Psoas muscle (tissue), 8 donors: ENCODE results near the gene ZNF608. TPM values are rescaled to one million over a fixed set of nuclear protein-coding genes. Genes with fewer than 3 reads are reported as not detected.

Experiments
- ATAC-seq, 4 donors: fragments of 200-7000 bp; cut with Tn5 transposase; one replicate each; pipeline ENCODE4 v1.9.1; 2020; ENCODE audit warnings: moderate library complexity in 3 of 4, mild to moderate bottlenecking in 2 of 4
- DNase-seq, 2 donors: peaks; one replicate each; pipeline ENCODE4 v3.0.0-alpha.2; 2020
- H3K27ac ChIP-seq: fragments of 200-600 bp; one replicate; pipeline ENCODE4 v1.8.0; 2022
- H3K27me3 ChIP-seq, 3 donors: fragments of 200-600 bp in 1 of 3; one replicate each; pipeline versions ENCODE4 v1.6.1 to v1.8.0; 2013 to 2022; ENCODE audit warnings: low read length in 2 of 3, mild to moderate bottlenecking in 2 of 3, moderate library complexity in 1 of 3; ENCODE audit not compliant: insufficient read depth in 3 of 3
- H3K36me3 ChIP-seq, 2 donors: fragments of 200-600 bp in 1 of 2; one replicate each; pipeline versions ENCODE4 v1.6.1 to v1.8.0; 2013 to 2022; ENCODE audit warnings: low read depth in 1 of 2, mild to moderate bottlenecking in 1 of 2, moderate library complexity in 1 of 2; ENCODE audit not compliant: insufficient read depth in 1 of 2
- H3K4me1 ChIP-seq: fragments of 200-600 bp; one replicate; pipeline ENCODE4 v1.8.0; 2022
- H3K4me3 ChIP-seq: fragments of 200-600 bp; one replicate; pipeline ENCODE4 v1.8.0; 2022; ENCODE audit warnings: mild to moderate bottlenecking
- H3K9me3 ChIP-seq: fragments of 200-600 bp; one replicate; pipeline ENCODE4 v1.8.0; 2022
- CTCF ChIP-seq: fragments of 200-600 bp; IDR thresholded peaks from one replicate; pipeline ENCODE4 v1.8.0; 2022; ENCODE audit warnings: antibody characterized with exemption
- WGBS, 3 donors: extraction: QIAGEN DNeasy Blood & Tissue Kit; methylation state at CpG; one replicate each; pipeline versions ENCODE4 v1.1.6 to v1.1.7; 2013; 5-methylcytosine and 5-hydroxymethylcytosine counted together
- intact Hi-C, 2 donors: fragments of 100-400 bp; cut with DNase I; formaldehyde crosslinking; loops; one replicate each; pipeline versions ENCODE4 v1.11.0 to v1.14.2; 2022
- polyA plus RNA-seq, 3 donors: library from polyadenylated mRNA; stranded (reverse); fragments of 200-250 nt; gene quantifications; one replicate each; pipeline ENCODE4 v1.2.3, GENCODE V29; 2013
- total RNA-seq, 4 donors: library from RNA; stranded (reverse); fragmentation: NEBNext Ultra II Directional in 2 of 4; extraction: Animal tissue kit (Norgen Biotek cat#: 25700) in 2 of 4; gene quantifications; one replicate each; pipeline versions ENCODE4 v1.2.1 to v1.2.4, GENCODE V29; 2021 to 2023
- donor health status: healthy with polysubstance abuse.
- donor health status: DM: no; HTN: no; CAD: no; lungs with moderate emphysema.
- donor health status: Bipolar disorder and iron deficiency.
- donor health status: healthy.
- donor health status: DM: yes; HTN: yes; CAD: no.
- donor health status: DM: no; HTN: no; CAD: no.
- donor health status: DM: no; HTN: no; CAD: no.
- donor health status: DM: yes; HTN: yes; CAD: no.

The ZNF608 gene
- total and polyA plus RNA-seq, 7 donors = 1.6 to 11.7 (median 9.0) TPM

DNA sequence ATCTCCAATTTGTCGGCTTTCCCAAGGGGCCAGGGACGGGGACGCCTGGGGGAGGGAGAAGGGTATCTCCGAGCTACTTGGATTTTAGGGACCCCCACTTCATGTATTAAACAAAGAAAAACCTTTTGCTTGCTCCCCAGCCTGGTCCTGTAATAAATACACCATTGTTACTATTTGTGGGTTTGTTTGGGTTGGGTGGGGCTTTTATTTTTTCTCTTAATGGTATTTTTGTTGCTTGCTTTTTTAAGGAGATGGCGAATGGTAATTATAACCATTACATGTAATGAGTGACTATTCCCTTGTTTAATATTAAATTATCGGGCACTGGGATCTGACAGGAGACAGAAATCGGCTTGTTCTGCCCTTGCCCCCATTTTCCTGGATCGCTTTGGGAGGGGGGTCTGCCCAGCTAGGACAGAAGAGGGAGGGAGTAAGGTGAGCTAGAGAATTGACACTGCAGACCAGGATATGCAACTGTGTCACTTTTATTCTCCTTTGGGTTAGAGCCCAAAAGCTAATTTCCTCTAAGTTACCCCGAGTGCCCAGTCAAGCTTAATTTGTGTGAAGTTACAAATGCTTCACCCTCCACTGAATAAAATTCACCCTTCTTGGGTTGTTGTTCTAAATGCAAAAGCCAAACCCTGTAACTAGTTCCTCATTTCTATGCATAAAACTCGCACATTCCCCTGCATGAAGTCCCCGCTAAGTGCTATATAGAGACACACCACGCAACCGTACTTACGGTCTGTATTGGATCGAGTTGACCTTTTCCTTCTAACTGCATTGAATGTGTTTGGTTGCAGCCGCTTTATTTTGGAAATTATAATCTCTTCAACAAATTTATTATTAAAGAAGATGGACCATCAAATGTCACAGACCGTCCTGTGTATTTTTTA is 1.6 kb upstream of the ZNF608 start:
- DNase-seq (no peak), ATAC-seq (peak in 2 of 4 donors; percentile 14 to 17)
- intact Hi-C loops = loop anchor here (2.0 to 10.0 kb wide), 5 partner anchors 86 to 223 kb away; no protein-coding TSS in a partner anchor
- H3K27me3 ChIP-seq = no peaks in the 10 kb centered on the region
- TF ChIP-seq CTCF = no peak
- peak overlapping the region; percentile 95 for H3K27ac ChIP-seq
- H3K4me3 ChIP-seq = peak overlapping the region; percentile 83
- H3K9me3 ChIP-seq = no peaks in the 10 kb centered on the region
- WGBS, 3 donors = 0 to 1% (median 1%) methylated on average over 17 of the region's 17 CpGs
- peaks cover 5% of the 10 kb centered on the region for H3K4me1 ChIP-seq
- H3K36me3 ChIP-seq = no peaks in the 10 kb centered on the region

DNA sequence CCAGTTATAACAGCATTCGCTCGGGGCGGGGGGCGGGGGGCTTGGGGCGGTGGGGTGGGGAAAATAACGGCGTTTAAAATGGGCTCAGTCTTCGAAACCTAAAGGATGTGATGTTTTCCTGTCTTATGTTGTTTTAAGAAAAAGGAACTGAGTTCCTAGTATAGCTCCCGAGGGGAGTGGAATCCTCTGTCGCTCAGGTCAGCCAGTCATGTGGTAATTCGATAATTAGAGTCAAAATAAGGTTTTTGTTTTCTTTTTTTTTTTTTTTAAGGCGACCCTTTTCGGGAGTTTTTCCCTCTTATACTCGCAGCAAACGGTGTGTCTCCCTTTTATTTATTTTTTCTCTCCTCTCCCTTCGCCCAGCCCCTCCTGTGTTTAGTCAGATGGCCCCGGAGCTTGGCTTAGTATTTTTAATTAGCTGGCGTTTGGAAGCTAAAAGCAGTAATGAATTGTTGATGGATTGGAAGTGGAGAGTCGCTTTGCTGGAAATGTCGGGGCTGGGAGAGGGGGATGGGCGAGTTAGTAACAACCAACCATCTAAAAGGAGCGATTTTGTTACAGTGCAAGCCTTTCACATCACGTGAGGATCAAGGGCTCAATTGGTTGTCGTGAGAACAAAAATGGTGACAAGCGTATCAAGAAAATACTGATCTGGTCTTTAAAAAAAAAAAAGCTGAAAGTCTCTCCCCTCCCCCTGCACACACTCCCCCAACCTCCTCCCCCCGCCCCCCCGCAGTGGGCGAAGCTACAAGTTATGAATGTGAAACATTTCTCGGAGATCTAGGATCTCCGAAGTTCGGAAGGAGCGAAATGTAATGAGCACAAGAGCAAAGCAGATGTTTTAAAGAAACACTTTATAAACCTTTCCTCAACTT is 714 bp upstream of the ZNF608 start:
- intact Hi-C loops = loop anchor here (2.0 to 10.0 kb wide), 3 partner anchors 85 to 222 kb away; no protein-coding TSS in a partner anchor
- no peak for TF ChIP-seq CTCF
- Histone ChIP-seq H3K9me3 (no peaks in the 10 kb centered on the region), H3K36me3 (no peaks in the 10 kb centered on the region), H3K4me3 (peak overlapping the region; percentile 83), H3K27me3 (no peaks in the 10 kb centered on the region), H3K4me1 (peaks cover 12% of the 10 kb centered on the region), H3K27ac (peak overlapping the region; percentile 95)
- 0 to 1% (median 1%) methylated on average over 31 to 32 of the region's 32 CpGs for WGBS, 3 donors
- DNase-seq = peak; percentile 76 to 87
- ATAC-seq = peak; percentile 61 to 68 (median 66)

DNA sequence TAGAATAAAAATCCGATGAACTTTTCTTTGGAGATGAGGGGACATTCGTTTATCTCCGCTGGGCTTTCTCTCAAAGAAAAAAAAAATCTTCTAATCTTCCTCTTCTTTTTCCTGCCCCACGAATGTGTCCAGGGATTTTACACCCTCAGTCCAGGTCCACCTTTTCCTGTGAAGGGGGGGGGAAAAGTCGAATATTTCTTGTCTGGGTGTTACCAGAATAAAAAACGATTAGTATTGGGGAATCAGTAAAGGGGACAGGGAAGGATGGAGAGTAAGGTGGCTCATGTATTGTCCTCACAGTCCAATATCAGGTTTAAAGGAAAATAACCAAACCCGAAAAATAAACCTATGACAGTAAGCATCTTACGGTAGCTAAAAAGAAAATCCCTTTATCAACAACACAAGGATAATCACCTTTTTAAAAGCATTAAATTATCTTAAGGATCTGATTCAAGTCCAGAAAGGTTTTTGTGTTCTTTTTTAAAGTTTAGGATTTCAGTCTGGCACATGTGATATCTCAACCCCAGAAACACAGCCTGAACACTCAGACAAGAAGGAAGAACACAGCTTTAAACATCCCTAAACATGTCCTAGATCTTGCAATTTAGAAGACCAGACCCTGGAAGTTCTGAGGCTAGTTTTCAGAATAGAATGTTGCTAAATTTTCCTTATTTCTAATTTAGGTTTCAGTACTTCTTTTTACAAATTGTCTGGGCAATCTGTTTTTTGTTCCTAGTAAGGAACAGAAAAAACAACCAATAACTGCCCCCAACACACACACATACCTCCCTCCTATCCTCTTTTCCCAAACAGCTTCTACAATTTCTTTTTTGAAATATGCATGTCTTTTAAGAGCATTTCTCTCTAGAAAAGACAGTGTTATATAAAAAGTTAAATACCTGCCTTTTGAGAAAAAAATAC is 1.2 kb downstream of the ZNF608 start:
- intact Hi-C loops = loop anchor here (5.0 to 10.0 kb wide), 2 partner anchors 83 to 220 kb away; no protein-coding TSS in a partner anchor
- Histone ChIP-seq H3K9me3 (no peaks in the 10 kb centered on the region), H3K4me3 (peak overlapping the region; percentile 83)

More for the DNA sequence above, 1.2 kb downstream of the ZNF608 start:
- Histone ChIP-seq H3K27me3 (no peaks in the 10 kb centered on the region), H3K4me1 (peaks cover 30% of the 10 kb centered on the region), H3K36me3 (no peaks in the 10 kb centered on the region), H3K27ac (peak overlapping the region; percentile 95)
- DNase-seq (no peak), ATAC-seq (no peak)
- TF ChIP-seq CTCF = no peak
- 18 to 32% (median 21%) methylated on average over 8 of the region's 8 CpGs for whole genome bisulfite sequencing, 3 donors
